ENCODE measurements around the gene LRRC31.

The LRRC31 gene

GRCh38 chr3:169812332-169813235, 57.2 kb downstream of the LRRC31 start, which contains the start of the genes LRRC34 and LRRIQ4:
Gene LRRC34, minus strand, starts transcription at chr3:169812904. Its CDS starts 356 bp downstream, at chr3:169812548.
Gene LRRIQ4, plus strand, starts transcription at chr3:169812870. Its CDS starts 9,052 bp downstream, at chr3:169821922.
- DNase-seq: peak; percentile 86

GRCh38 chr3:169811631-169812331, 58.0 kb downstream of the LRRC31 start:
- peak; percentile 74 for DNase-seq

DNA sequence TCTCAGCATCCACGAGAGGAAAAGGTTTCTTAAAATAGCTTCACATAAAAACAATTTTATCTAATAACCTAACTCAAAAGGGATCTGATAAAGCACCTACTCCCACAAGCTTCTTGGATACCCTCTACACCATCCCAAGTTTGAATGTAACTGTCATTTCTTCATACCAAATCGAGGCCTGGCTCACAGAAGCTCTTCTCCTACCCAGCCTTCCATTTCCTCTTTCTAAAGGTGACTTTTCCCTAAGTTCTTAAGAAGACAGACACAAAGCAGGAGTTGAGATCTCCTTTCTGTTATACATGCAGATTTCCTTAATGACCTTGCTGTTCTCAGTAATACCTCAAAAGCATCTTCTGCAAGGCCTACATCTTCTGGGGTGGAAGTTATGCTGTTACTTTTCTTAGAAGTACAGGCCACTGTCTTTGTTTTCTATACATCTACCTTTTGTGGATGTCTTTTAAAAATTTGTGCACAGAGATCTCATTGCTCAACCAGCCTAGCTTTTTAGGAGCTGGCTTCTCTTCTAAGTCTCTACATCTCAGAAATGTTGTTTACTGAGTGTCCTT, 60.4 kb downstream of the LRRC31 start:
- no peak for DNase-seq

DNA sequence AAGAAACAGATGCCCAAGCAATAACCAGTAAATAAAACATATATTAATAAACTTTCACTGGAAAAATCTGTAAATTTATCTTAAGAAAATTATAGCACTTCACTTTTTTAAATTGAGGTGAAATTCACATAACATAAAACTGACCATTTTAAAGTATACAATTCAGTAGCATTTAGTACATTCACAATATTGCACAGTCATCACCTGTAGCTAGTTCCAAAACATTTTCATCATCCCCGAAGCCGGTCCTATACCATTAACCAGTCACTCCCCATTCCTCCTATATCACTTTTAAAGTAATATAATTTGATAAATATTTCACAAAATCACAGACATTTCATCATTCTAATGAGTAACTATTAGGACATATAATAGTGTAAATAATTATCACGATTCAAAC, 65.1 kb downstream of the LRRC31 start:
- no peak for DNase-seq

DNA sequence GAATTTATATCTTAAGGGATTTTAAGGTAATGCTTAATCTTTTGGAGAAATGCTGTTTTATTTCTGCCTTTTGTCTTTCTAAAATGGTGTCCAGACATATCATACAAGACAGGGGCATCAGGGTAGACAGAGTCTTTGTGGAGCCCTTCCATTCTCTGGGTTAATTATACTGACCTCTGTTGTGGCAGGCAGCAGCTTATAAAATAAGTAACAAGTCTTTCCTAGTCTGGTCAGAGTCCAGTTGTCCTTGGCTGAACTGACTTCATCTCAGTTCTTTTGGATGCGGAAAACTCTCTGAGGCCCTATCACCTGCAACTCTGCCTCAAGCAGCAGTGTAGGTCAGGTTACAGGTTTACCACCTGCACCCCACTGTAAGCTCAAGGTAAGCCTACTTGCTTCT, 77.4 kb downstream of the LRRC31 start:
- DNase-seq: no peak

DNA sequence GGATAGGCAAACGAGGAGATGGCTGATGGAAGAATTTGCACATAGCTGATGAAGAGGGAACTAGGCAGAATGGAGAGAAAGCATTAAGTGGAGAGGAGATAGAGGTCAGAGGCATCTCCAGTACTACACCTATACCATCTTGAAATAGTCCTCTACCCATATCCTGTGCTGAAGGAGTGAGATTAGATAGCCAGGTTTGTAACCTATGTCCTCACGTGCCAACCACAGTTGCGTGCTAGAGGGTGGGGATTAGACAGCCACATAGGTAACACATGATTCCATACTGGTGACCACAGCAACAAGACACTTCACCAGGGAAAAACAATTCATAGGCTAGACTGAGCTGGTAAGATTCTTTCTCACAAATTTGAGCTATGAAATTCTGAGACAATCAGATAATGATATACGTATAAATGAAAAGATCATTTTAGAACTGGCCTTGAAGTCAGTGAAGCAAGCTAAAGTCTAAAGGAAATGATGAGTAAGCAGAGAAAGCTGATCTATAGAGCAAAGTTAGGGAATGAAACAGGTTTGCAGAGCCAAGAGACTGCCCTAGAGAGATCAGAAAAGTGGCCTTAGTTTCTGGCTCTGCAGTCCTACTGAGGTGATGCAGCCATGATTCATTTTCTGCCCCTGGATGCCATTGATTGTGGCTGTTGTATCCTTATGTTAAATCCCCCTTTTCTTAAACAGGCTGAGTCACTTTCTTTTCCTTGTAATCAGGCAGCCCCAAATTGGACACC, 78.9 kb downstream of the LRRC31 start:
- DNase-seq: no peak

DNA sequence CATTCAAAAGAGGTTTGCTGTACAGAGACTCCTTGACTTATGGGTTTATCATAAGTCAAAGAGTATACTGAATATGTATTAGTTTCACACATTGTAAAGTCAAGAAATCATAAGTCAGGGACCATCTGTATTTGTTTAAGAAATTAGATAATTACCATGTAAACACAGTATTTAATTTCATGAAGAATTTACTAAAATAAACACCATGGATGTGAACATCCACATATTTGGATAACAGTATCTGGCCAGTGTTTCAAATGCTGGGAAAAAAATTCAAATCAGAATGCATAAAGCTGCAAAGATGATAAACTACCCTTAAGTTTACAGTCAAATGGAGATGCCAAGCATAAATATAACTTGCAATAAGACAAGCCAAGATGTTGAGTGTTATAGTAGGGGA, 79.5 kb downstream of the LRRC31 start:
- no peak for DNase-seq

Measured in NCI-H1092 treated with DMSO at 0.1 percent for 48 hours (cell line).